Mononuclear cell (primary cell): ENCODE data around the gene NUMA1. TPM values are rescaled to one million over a fixed set of nuclear protein-coding genes. Genes with fewer than 3 reads are reported as not detected.
A peak's percentile ranks its signal among the peaks of the same experiment; 100 is the strongest.

Source experiments
- H3K27me3 ChIP-seq: 2 replicates; pipeline ENCODE4 v1.6.0; 2011; ENCODE audit warnings: low read length, control low read depth; ENCODE audit not compliant: insufficient read depth
- H3K4me1 ChIP-seq: 2 replicates; pipeline ENCODE4 v1.5.1; 2011; ENCODE audit warnings: mild to moderate bottlenecking, low read length, control low read depth; ENCODE audit not compliant: insufficient read depth
- H3K4me3 ChIP-seq: 2 replicates; pipeline ENCODE4 v1.5.1; 2011; ENCODE audit warnings: mild to moderate bottlenecking, low read length, moderate library complexity
- H3K9me3 ChIP-seq: 2 replicates; pipeline ENCODE4 v1.5.1; 2011; ENCODE audit warnings: low read depth, mild to moderate bottlenecking, control low read depth, low read length
- total RNA-seq: library from RNA; depleted of rRNA; stranded (reverse); fragments of >200 nt; gene quantifications from one replicate; pipeline ENCODE4 v1.2.3, GENCODE V29; 2012

NUMA1 gene
- total RNA-seq, 1 donor = 125 TPM

DNA sequence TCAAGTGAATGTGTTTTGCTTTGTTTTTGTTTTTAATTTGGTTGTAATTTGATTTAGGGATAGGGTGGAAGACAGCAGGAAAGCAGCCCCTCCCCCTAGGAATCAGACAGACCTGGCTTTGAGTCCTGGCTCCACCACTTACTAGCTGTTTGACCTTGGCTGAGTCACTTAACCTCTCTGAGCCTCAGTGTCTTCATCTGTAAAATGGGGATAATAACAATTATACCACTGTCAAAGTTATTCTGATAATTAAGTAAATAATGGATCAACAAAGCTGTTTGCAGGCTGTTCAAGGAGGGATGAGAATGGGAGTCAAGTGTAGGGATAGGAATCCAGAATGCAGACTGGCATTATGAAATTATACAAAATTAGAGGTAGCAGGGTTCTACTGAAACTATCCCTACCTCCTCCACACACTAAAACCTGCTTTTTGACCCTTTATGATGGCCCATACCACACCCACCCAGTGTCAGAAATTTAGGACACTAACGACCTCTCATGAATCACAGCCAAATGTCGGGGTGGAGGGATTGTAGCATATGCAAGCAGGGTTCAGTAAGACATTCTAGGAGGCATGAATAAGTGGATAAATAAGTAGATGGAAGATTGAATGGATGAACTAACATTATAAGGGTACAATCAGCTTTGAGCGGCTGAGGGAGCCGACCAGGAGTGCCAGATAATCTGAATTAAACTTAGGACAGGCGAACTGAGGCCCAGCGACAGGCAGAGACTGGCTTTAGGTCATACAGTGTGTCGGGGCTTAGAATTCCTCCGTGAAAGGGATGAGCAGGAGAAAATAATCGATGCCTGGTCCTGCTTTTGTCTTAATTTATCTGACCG, 31.2 kb upstream of the NUMA1 start:
- no peaks in the 10 kb centered on the region for H3K9me3 ChIP-seq
- no peaks in the 10 kb centered on the region for H3K27me3 ChIP-seq
- H3K4me3 ChIP-seq = peak overlapping the region; percentile 61
- H3K4me1 ChIP-seq = peaks cover 27% of the 10 kb centered on the region

DNA sequence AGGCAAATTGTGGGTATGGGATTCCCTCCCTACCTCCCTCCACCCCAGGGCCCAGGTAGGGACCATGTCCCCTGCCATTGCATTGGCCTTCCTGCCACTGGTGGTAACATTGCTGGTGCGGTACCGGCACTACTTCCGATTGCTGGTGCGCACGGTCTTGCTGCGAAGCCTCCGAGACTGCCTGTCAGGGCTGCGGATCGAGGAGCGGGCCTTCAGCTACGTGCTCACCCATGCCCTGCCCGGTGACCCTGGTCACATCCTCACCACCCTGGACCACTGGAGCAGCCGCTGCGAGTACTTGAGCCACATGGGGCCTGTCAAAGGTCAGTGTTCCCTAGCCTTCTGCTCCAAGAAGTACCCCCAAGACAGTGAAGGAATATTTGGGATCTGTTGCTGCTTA, 25.5 kb upstream of the NUMA1 start, which contains the start of gene TOMT:
Gene TOMT, plus strand, starts transcription at position 37 of the 400 bp plus-strand sequence. Its CDS starts 28 bp downstream, at position 65.
- no peaks in the 10 kb centered on the region for H3K27me3 ChIP-seq
- H3K4me1 ChIP-seq = peaks cover 28% of the 10 kb centered on the region
- H3K4me3 ChIP-seq = no peak within 1 kb of the TSS
- H3K9me3 ChIP-seq = no peaks in the 10 kb centered on the region

DNA sequence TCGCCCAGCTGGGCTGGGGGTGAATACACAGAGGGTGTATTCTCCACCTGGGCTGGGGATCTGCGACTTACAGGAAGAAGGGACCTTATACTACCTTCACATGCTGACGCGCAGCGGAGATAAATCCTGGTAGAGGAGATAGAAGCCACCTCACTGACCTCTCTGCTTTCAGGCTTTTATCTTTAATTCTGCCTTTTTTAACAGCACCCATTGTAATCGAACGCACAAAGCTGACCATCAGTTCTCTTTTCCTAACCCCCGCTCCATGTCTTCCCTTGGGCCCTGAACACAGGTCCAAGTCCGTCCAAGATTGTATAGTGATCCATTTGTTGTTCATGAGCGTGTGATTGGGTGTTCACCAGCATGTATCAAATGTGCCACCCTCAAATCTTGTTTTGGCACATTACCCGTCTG, 23.4 kb upstream of the NUMA1 start:
- H3K9me3 ChIP-seq = no peaks in the 10 kb centered on the region
- H3K4me1 ChIP-seq = peaks cover 48% of the 10 kb centered on the region
- peak overlapping the region; percentile 74 for H3K4me3 ChIP-seq
- H3K27me3 ChIP-seq = no peaks in the 10 kb centered on the region

DNA sequence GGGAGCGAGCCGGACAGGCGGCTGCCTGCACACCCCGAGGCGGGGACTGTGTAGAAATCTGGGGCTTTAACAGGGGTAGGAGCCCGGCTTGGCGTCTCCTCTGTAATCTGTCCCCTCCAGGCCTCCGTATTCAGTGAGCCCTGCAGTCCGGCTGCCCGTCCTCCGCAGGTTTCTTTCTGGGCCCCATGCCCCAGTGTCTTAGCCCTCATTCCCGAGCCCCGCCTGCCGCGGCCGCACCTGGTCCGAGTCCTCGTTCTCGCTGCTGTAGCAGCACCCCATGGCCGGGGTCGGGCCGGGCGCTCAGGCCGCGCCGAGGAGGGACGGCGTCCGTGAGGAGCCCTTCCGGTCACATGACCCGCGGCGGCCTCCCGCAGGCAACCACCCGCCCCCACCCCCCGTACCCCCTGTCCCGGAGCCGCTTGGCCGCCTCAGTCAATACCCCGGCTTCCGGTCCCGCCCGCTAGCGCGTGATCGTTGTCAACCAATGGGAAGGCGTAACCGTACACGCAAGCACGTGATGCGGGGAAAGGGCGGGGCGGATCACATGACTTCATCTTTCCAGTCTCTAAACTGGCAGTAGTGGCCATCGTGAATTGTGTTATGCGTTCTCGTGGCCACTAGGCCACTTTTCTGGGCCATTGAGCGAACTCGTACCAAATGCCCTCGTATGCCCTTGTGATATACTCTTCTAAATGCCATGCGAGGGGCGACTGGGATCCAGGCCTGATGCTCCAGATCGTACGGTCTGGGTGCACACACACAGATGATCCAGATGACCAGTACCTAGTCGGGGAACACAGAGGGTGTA, 22.8 kb upstream of the NUMA1 start, which contains the start of gene LAMTOR1:
Gene LAMTOR1, minus strand, starts transcription at position 352 of the 808 bp plus-strand sequence. Its CDS starts 73 bp downstream, at position 279.
- H3K4me3 ChIP-seq = peak within 1 kb of the TSS; percentile 74
- no peaks in the 10 kb centered on the region for H3K27me3 ChIP-seq
- H3K4me1 ChIP-seq = peaks cover 48% of the 10 kb centered on the region
- no peaks in the 10 kb centered on the region for H3K9me3 ChIP-seq

DNA sequence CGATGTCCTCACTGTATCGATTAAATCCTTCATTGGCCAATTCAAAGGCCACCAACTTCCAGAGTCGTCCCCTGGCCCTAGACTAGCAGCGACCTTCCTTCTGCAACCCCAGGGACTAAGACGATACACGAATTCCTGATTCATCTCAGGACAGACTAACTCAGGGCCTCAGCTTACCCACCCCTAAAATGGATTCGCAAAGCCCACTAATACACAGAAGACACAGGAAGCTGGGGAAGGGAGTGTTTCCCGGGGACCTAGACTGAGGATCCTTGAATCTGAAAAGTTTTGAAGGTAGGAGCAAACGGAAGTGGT, 22.2 kb upstream of the NUMA1 start:
- Histone ChIP-seq H3K4me3 (peak overlapping the region; percentile 74), H3K9me3 (no peaks in the 10 kb centered on the region), H3K4me1 (peaks cover 48% of the 10 kb centered on the region), H3K27me3 (no peaks in the 10 kb centered on the region)

DNA sequence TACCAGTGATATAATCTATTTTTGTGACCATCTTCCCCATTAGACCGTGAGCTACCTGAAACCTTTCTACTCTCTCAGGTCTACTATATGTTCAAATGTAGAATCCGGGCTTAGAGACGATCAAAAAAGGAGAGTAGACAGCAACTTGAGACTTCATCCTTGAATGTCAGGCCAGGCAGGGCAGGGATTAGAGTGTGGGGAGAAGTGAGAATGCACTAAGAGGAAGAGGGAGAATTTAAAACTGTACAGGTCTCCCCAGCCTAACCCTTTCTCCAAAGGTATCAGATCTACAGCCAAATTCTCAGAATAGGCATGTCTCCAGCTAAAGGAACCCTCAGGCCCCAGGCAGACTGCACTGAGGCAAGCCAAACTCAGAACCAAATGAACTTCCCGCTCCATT, 21.8 kb upstream of the NUMA1 start:
- H3K4me3 ChIP-seq = peak overlapping the region; percentile 74
- H3K4me1 ChIP-seq = peaks cover 48% of the 10 kb centered on the region
- no peaks in the 10 kb centered on the region for H3K9me3 ChIP-seq
- no peaks in the 10 kb centered on the region for H3K27me3 ChIP-seq

DNA sequence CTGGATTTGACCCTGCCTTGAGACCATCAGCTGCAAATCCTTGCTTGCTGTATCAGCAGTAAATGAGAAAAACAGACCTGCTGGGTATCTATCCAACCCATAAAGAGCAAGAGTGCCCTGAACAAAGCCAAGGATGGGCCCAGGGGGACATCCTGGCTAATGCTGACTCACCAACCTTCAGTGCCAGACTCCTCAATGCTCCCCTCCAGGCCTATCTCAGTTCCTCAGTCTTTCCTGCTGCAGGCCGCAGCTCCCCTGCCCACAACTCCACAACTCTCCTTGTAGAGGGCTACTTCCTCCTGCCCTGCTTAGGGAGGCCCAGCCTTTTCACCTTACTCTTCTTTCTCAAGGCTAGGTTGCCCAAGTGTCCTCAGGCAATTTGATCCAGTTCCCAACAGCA, 20.1 kb upstream of the NUMA1 start:
- H3K9me3 ChIP-seq = no peaks in the 10 kb centered on the region
- H3K4me3 ChIP-seq = no peak overlapping the region
- H3K4me1 ChIP-seq = peaks cover 48% of the 10 kb centered on the region
- no peaks in the 10 kb centered on the region for H3K27me3 ChIP-seq

DNA sequence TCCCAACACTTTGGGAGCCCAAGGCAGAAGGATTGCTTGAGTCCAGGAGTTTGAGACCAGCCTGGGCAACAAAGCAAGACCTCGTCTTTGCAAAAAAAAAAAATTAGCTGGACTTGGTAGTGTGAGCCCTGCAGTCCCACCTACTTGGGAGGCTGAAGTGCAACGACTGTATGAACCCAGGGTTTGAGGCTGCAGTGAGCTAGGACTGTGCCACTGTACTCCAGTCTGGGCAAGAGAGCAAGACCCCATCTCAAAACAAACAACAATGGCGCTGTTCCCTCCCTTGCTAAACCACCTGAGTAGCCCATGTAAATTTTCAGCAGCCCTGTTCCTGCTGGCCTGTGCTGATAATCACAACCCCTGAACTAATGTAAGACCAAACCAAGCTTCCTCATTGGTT, 19.7 kb upstream of the NUMA1 start:
- Histone ChIP-seq H3K4me1 (peaks cover 48% of the 10 kb centered on the region), H3K4me3 (no peak overlapping the region), H3K9me3 (no peaks in the 10 kb centered on the region), H3K27me3 (no peaks in the 10 kb centered on the region)

DNA sequence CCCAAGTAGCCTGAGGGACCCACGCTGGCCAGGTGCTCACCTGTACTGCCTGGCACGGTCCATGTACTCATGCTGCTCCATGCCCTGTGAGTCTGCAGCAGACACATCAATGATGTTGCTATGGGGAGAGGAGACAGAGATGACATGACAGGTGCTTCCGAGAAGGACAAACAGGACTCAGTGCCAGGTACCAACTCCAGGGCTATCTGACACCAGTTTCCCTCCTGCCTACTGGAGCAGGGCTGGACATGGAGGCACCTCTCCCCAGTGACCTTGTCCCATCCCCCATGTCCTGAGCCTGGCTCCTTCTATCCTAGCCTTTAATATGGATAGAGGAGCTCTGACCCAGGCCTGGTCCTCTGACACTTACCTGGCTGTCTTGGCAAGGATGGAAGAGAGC, 18.4 kb upstream of the NUMA1 start:
- Histone ChIP-seq H3K9me3 (no peaks in the 10 kb centered on the region), H3K4me3 (no peak overlapping the region), H3K4me1 (peaks cover 43% of the 10 kb centered on the region), H3K27me3 (no peaks in the 10 kb centered on the region)

DNA sequence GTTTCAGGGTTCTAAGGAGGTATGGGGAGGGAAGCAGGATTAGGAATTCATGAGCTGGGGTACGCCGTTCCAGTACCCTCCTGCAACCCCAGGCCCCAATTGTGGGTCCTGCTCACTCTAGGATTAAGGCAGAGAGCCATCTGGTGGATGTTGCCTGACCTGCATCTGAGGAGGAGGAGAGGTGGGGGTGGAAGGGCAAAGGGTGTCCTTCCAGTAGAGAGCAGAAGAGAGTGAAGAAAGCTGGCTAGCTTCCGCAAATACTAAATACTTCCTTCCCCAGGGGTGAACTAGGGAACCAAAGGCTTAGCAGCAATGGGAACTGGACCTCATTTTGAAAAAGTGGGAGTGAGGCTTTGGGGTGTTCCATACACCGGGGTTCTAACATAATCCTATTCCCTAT, 10.9 kb upstream of the NUMA1 start:
- Histone ChIP-seq H3K4me1 (peaks cover 22% of the 10 kb centered on the region), H3K4me3 (no peak overlapping the region), H3K27me3 (no peaks in the 10 kb centered on the region), H3K9me3 (no peaks in the 10 kb centered on the region)

DNA sequence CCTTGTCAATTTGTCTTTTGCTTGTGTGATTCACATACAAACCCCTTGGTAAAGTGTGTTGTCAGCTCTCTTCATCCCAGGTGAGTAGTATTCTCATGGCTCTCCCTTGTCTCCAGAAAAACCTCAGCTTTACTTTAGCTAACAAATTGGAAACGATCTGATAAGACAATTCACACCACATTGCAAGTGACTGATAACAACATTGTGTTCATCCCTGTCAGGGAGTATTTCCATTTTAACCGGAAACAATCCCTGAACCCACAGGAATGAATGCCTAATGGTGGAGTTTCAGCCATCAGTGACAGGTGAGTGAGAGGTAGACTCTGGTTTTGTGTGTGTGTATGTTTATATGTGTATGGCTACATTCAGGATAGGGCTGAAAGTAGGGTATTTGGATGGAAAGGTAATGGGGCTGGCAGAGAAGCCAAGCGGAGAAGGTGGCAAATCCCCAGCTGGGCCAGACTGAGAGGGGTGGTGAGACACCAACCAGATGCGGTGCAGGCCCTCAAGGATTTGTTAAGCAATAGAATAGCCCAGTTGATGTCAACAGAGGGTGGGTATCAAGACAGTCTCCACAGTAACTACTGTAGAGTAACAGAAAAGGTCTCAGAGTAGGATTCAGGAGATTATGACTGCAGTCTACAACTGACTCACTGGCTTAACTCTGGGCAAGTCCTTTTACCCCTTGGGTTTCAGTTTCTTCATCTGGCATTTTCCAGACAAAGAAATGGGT, 7.9 kb upstream of the NUMA1 start:
- H3K4me1 ChIP-seq = peaks cover 22% of the 10 kb centered on the region
- H3K4me3 ChIP-seq = no peak overlapping the region
- no peaks in the 10 kb centered on the region for H3K27me3 ChIP-seq
- H3K9me3 ChIP-seq = no peaks in the 10 kb centered on the region

DNA sequence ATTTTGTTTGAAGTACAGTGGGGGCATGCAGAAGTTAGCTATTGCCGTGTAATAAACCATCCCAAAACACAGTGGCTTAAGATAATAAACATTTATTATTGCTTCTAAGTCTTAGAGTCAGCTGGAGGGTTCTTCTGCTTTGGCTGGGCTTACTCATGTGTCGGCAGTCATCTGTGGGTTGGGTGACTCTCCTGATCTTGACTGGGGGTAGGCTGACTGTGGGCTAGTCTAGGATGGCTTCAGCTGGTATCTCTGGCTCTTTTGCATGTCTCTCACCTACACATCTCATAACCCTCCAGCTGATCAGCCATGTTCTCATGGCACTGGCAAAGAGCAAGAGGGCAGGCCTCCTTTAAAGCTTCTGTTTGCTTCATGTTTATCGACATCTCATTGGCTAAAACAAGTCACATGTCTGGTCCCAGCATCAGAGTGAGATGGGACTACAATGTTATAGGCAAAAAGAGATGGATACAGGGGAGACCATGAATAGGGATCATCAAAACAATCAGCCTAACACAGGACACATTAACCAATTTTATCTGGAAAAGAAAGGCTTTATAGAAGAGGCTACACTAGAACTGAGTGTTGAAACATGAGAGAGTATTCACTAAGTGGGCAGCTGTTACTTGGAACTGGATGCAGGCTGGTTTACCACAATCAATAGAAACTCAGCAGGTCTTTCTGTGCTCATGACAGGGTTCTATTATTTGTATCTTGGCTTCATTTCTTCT, 5.4 kb upstream of the NUMA1 start:
- Histone ChIP-seq H3K27me3 (no peaks in the 10 kb centered on the region), H3K4me1 (peaks cover 23% of the 10 kb centered on the region), H3K4me3 (no peak overlapping the region), H3K9me3 (no peaks in the 10 kb centered on the region)

DNA sequence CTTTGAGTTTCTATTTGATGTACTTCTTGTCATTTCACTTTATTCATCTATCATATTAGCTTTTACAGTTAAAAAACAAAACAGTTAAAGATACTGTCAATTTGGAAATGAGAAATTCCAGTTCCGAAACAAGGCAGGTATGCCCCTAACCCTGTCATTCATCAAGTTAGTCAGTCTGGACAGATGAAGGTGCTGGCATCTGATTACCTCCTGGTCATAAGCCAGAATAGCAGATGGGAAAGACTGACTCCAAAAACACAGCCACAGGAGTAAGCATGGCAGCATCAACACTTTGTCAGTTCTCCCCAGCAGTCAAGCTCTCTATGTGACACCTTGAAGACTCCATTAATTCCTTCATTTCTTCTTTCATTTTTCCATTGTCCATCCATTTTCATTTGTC, 4.6 kb upstream of the NUMA1 start:
- Histone ChIP-seq H3K4me3 (no peak overlapping the region), H3K4me1 (peaks cover 20% of the 10 kb centered on the region), H3K27me3 (no peaks in the 10 kb centered on the region), H3K9me3 (no peaks in the 10 kb centered on the region)

DNA sequence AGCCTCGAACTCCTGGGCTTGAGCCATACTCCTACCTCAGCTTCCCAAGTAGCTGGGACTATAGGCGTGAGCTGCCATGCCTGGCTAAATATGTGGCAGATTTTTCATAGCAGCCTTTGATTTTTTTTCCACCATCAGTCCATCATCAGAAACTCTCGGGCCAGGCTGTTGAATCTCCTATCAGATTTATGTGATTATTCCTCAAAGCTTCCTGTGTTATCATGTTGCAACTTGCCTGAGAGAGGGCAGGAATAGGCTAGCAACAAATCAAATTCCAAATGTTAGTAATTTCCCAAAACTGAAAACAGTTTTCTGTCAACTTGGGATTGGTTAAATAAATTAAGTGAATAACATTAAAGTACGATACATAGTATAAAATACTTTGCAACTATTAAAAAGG, 3.7 kb upstream of the NUMA1 start:
- H3K9me3 ChIP-seq = no peaks in the 10 kb centered on the region
- no peak overlapping the region for H3K4me3 ChIP-seq
- H3K27me3 ChIP-seq = no peaks in the 10 kb centered on the region
- H3K4me1 ChIP-seq = peaks cover 29% of the 10 kb centered on the region
